Measurements from ENCODE around the gene ADNP2. TPM values are rescaled to one million over a fixed set of nuclear protein-coding genes. Genes with fewer than 3 reads are reported as not detected.

ADNP2 gene
- total and polyA plus RNA-seq, 12 donors: 4.6 to 12.4 (median 10.8) TPM

DNA sequence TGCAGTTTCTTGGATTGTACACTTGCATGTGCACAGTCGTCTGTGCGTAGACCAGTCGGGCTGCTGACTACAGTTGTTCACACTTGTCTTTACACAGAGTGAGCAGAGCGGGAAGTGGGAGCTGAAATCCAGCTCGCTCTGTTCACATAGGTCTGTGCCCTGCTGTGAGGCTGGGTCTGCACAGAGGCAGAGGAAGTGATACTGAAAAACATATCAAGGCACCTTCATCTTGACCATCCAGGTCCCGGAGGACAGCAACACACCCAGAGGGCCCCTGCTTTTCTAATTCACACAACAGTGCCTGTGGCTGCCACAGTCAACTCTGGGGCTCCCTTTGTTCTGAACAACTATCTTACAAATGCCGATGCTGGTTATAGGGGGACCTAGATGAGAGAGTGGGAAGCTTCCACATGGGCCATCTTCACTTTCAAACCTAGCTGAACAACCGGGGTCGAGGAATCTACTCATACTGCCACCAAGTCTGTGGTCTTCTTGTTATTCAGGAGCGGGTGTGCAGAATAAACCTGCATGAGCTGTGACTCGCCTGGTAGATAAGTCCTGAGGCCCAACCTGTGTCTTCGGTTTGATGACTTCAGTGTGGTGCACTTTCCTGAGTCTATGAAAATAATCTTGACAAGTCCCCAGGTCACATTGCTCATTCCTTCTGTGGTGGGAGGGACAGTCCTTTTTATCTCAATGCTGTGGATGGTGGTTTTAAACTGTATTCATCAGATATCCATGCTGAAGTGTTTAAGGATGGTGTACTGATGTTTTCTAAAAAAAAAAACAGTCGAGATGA lies 3.5 kb upstream of the ADNP2 start:
- H3K36me3 ChIP-seq: no peaks in the 10 kb centered on the region
- no peak for ATAC-seq

DNA sequence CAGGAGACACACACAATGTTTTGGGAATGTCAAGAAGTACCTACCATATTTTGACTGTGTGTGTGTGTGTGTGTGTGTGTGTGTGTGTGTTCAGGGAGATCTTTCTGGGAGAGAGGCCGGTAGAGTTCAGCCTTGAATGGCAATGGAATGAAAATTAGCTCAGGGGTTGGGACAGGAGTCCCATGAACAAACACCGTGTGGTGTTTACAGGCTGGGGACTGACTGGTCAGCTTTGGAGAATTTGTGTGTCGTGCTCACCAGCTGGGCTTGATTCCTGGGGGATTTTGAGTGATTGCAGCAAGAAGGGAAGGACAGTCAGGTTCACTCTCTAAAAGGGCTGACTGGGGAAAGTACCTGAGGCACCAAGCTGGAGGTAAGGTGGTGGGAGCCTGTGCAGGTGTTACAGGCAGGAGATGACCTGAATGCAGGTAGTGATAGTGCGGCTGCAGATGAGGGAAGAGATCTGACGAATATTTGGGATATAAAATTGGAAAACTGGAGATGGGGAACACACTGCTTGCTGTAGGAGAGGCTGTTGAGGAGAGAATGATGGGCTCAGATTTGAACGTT lies 2.5 kb upstream of the ADNP2 start:
- 54 to 55% methylated on average over 6 of the region's 6 CpGs for WGBS, 2 donors
- Histone ChIP-seq H3K27ac (no peak overlapping the region), H3K4me3 (no peak overlapping the region), H3K9me3 (peaks cover 0 to 5% (median 0%) of the 10 kb centered on the region in 11 donors), H3K27me3 (no peaks in the 10 kb centered on the region), H3K36me3 (peaks cover 0 to 3% (median 0%) of the 10 kb centered on the region in 9 donors), H3K4me1 (peaks cover 0 to 32% (median 21%) of the 10 kb centered on the region in 9 donors)
- ATAC-seq (no peak), DNase-seq (no peak)
- TF ChIP-seq, protein P1, sequence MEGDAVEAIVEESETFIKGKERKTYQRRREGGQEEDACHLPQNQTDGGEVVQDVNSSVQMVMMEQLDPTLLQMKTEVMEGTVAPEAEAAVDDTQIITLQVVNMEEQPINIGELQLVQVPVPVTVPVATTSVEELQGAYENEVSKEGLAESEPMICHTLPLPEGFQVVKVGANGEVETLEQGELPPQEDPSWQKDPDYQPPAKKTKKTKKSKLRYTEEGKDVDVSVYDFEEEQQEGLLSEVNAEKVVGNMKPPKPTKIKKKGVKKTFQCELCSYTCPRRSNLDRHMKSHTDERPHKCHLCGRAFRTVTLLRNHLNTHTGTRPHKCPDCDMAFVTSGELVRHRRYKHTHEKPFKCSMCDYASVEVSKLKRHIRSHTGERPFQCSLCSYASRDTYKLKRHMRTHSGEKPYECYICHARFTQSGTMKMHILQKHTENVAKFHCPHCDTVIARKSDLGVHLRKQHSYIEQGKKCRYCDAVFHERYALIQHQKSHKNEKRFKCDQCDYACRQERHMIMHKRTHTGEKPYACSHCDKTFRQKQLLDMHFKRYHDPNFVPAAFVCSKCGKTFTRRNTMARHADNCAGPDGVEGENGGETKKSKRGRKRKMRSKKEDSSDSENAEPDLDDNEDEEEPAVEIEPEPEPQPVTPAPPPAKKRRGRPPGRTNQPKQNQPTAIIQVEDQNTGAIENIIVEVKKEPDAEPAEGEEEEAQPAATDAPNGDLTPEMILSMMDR (IDR thresholded peaks at IDR 0.05): no peak
- intact Hi-C loops (cut with DNase I): loop anchor here in 3 of 10 donors (5.0 to 10.0 kb wide), 3 partner anchors 69 to 422 kb away; partner anchors contain the start of gene RBFA (in 1 of the 3)

More for the DNA sequence above, 3.5 kb upstream of the ADNP2 start:
- H3K27me3 ChIP-seq: no peaks in the 10 kb centered on the region
- TF ChIP-seq, protein P1 (IDR thresholded peaks at IDR 0.05): no peak
- H3K27ac ChIP-seq: no peak overlapping the region
- H3K4me3 ChIP-seq: no peak overlapping the region
- H3K4me1 ChIP-seq: peaks cover 0 to 24% (median 13%) of the 10 kb centered on the region in 9 donors
- peaks cover 0 to 7% (median 0%) of the 10 kb centered on the region in 11 donors for H3K9me3 ChIP-seq
- DNase-seq: no peak
- intact Hi-C loops (cut with DNase I): loop anchor here in 3 of 10 donors (5.0 to 10.0 kb wide), 3 partner anchors 68 to 421 kb away; partner anchors contain the start of gene RBFA (in 1 of the 3)
- WGBS, 2 donors: 83 to 87% methylated on average over 13 of the region's 13 CpGs

DNA sequence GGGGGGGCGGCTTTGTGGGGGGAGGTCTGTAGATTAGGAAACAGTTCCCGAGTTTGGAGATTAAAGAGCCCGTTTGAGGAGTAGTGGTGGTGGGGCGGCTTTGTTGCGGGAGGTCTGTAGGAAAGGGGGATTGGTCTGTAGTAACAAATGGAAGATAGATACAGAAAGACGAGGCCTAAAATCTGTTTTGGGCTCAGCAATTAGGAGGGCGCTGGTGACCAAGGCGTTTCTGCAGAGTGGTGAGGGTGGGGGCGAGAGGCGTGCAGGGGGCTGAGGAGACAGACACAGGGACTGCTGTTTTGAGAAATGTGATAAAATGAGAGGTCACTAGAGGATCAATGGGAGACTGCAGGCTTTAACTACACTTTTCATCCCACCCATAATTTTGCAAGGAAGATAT lies 1.6 kb upstream of the ADNP2 start:
- H3K4me3 ChIP-seq: no peak overlapping the region
- ATAC-seq: no peak
- TF ChIP-seq, protein P1 (IDR thresholded peaks at IDR 0.05): no peak
- H3K4me1 ChIP-seq: peaks cover 0 to 37% (median 21%) of the 10 kb centered on the region in 9 donors
- peak overlapping the region in 2 of 10 donors; percentile 56 to 90 for H3K27ac ChIP-seq
- intact Hi-C loops (cut with DNase I): loop anchor here in 3 of 10 donors (5.0 to 10.0 kb wide), 3 partner anchors 70 to 423 kb away; partner anchors contain the start of gene RBFA (in 1 of the 3)
- H3K36me3 ChIP-seq: peaks cover 0 to 6% (median 0%) of the 10 kb centered on the region in 9 donors
- peaks cover 0 to 5% (median 0%) of the 10 kb centered on the region in 11 donors for H3K9me3 ChIP-seq
- 54 to 61% methylated on average over 10 of the region's 10 CpGs for WGBS, 2 donors
- DNase-seq: no peak
- H3K27me3 ChIP-seq: no peaks in the 10 kb centered on the region

DNA sequence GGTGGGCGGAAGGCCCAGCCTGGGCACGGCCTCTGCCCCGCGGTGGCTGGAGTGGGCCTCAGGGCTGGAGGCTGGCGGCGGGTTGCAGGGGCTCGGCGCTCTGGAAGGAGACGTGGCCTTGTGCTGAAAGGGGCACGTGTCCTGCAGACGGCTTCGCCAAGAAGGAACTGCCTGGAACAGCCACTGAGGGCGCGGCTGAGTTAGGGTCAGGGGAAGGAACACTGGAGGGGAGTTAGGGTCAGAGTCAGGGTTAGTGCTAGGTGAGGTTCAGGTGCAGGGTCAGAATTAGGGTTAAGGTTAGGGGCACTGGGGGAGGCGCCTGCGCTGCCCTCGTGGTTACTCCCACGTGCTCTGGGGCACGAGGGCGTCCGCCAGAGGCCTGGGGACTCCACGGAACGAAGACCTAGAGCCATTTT lies 933 bp upstream of the ADNP2 start:
- peaks cover 0 to 5% (median 0%) of the 10 kb centered on the region in 11 donors for H3K9me3 ChIP-seq
- DNase-seq (peak; percentile 6 to 16), ATAC-seq (peak in 1 of 8 donors; percentile 46)
- peaks cover 0 to 39% (median 25%) of the 10 kb centered on the region in 9 donors for H3K4me1 ChIP-seq
- no peak overlapping the region for H3K4me3 ChIP-seq
- no peaks in the 10 kb centered on the region for H3K27me3 ChIP-seq
- peaks cover 0 to 6% (median 0%) of the 10 kb centered on the region in 9 donors for H3K36me3 ChIP-seq
- intact Hi-C loops (cut with DNase I): loop anchor here in 3 of 10 donors (5.0 to 10.0 kb wide), 3 partner anchors 71 to 423 kb away; partner anchors contain the start of gene RBFA (in 1 of the 3)
- peak overlapping the region in 5 of 10 donors; percentile 39 to 96 (median 90) for H3K27ac ChIP-seq
- 91 to 92% methylated on average over 23 of the region's 23 CpGs for WGBS, 2 donors
- TF ChIP-seq, protein P1 (IDR thresholded peaks at IDR 0.05): no peak

Measured in heart right ventricle (tissue), 16 donors.